22Rv1 (cell line): Measurements from ENCODE around the gene SNX13.
"Not testable (repeated sequence)": the region's sequence is repeated elsewhere in the genome, so short reads cannot be mapped to it uniquely, and the experiment has no call there.

ENCODE experiments used
- H3K27ac ChIP-seq: fragments of 450-650 bp; 2 replicates; pipeline ENCODE4 v1.5.1; 2017
- ZFX ChIP-seq: fragments of 450-650 bp; IDR thresholded peaks from 2 replicates; pipeline ENCODE4 v1.6.1; 2017; ENCODE audit warnings: antibody characterized with exemption, borderline replicate concordance
- TF ChIP-seq, protein P1 (sequence below): fragments of 450-650 bp; IDR thresholded peaks from 2 replicates; pipeline ENCODE4 v1.5.1; 2017; ENCODE audit warnings: mild to moderate bottlenecking

Gene SNX13

GRCh38 chr7:17832242-17832641 lies 108.1 kb downstream of the SNX13 start:
- H3K27ac ChIP-seq: no peak overlapping the region
- TF ChIP-seq, protein P1, sequence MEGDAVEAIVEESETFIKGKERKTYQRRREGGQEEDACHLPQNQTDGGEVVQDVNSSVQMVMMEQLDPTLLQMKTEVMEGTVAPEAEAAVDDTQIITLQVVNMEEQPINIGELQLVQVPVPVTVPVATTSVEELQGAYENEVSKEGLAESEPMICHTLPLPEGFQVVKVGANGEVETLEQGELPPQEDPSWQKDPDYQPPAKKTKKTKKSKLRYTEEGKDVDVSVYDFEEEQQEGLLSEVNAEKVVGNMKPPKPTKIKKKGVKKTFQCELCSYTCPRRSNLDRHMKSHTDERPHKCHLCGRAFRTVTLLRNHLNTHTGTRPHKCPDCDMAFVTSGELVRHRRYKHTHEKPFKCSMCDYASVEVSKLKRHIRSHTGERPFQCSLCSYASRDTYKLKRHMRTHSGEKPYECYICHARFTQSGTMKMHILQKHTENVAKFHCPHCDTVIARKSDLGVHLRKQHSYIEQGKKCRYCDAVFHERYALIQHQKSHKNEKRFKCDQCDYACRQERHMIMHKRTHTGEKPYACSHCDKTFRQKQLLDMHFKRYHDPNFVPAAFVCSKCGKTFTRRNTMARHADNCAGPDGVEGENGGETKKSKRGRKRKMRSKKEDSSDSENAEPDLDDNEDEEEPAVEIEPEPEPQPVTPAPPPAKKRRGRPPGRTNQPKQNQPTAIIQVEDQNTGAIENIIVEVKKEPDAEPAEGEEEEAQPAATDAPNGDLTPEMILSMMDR: no peak

DNA sequence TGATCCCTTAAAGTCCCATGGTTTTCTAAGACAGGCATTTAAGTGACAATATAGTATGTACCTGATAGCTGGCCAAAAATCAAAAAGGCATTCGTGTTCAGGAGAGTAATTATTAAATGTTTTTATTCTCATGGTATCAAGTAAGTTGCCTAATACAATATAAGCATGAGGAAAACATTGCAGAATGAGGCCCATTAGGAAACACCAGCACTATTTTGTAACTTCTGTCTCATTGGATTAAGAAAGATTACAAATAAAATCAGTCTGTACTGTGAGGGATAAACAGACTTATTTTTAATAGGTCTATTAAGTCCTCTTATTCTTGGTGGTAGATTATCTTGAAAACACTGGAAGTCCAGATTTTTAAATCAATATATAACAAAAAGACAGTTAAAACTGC lies 110.1 kb downstream of the SNX13 start:
- no peak overlapping the region for H3K27ac ChIP-seq
- no peak for TF ChIP-seq ZFX
- TF ChIP-seq, protein P1: no peak

DNA sequence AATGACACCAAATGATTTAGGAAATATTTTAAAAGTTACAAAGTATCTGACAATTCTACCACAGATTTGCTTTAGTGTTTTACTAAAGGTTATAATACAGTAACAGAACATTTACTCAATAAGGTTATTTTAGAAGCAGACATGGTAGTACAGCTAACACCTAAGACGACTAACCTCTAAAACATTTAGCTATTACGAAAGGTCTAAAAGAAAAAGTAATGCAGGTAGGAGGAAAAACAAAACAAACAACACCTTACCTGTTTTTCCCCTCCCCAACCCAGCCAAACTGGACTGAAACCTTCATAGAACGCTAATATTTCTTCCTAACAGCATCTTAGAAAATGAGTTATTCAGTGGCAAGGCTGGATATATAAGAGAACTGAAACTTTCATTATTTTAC lies 111.3 kb downstream of the SNX13 start:
- H3K27ac ChIP-seq: no peak overlapping the region

GRCh38 chr7:17822547-17823173 lies 117.6 kb downstream of the SNX13 start:
- TF ChIP-seq ZFX: no peak
- TF ChIP-seq, protein P1: no peak
- H3K27ac ChIP-seq: no peak overlapping the region

More for the DNA sequence above, 111.3 kb downstream of the SNX13 start:
- TF ChIP-seq ZFX: no peak

DNA sequence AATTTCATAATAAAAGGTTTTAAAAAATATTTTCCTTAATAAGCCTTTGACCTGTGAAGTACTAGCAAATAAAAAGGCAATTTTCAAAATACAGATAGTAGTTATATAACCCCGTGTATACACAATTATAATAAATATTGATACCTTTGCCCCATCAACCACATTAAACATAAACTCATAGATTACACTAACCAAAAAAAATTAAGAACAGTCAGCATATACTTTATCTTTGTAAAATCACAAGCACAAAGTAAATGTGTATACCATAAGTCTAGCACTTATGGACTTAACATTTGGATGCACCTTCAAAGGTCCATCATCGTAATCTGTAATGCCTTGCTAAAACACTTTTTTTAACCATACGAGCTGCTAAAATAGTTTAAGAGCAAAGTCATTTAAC lies 123.4 kb downstream of the SNX13 start:
- no peak for TF ChIP-seq ZFX
- TF ChIP-seq, protein P1: no peak
- H3K27ac ChIP-seq: no peak overlapping the region

- TF ChIP-seq, protein P1: no peak
- no peak for TF ChIP-seq ZFX
- no peak overlapping the region for H3K27ac ChIP-seq
Measured at GRCh38 chr7:17815318-17815717, 125.0 kb downstream of the SNX13 start.

- TF ChIP-seq ZFX: no peak
- TF ChIP-seq, protein P1: no peak
- H3K27ac ChIP-seq: no peak overlapping the region
Measured at GRCh38 chr7:17814058-17814457, 126.2 kb downstream of the SNX13 start.

GRCh38 chr7:17809215-17809614 lies 131.1 kb downstream of the SNX13 start:
- not testable (repeated sequence) for H3K27ac ChIP-seq
